HG03175 (cell line): Measurements from ENCODE around the gene RPL35A.

Source experiments
- ATAC-seq: cut with Tn5 transposase; IDR thresholded peaks from one replicate; pipeline ENCODE4 v1.9.1; 2021; ENCODE audit warnings: mild to moderate bottlenecking, moderate library complexity; ENCODE audit not compliant: unreplicated experiment

RPL35A gene

DNA sequence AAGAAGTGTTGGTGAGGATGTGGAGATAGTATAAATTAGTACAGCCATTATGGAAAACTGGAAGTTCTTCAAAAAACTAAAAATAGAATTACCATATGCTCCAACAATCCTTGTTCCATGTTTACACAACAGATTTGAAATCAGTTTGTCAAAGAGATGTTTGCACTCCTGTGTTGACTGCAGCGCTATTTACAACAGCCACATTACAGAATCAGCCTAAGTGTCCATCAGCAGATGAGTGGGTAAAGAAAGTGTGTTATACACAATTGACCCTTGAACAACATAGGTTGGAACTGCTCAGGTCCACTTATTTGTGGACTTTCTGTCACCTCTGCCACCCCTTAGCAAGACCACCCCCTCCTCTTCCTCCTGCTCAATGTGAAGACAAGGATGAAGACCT is 44.7 kb downstream of the RPL35A start:
- ATAC-seq = no peak

DNA sequence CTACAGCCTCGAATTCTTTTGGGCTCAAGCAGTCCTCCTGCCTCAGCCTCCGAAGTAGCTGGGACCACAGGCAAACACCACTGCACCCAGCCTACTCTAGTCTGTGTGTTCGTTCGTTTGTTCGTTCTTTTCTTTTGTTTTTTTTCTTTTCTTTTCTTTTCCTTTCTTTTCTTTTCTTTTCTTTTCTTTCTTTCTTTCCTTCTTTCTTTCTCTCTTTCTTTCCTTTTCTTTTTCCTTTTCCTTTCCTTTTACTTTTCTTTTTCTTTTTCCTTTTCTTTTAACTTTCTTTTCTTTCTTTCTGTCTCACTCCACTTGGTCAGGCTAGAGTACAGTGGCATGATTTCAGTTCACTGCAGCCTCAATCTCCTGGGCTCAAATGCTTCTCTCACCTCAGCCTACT is 46.9 kb downstream of the RPL35A start:
- ATAC-seq = no peak

GRCh38 chr3:197997936-197998335 is 47.9 kb downstream of the RPL35A start:
- ATAC-seq = no peak
